ENCODE results near the gene TMPRSS4. TPM values are rescaled to one million over a fixed set of nuclear protein-coding genes. Genes with fewer than 3 reads are reported as not detected.

The TMPRSS4 gene
- total and polyA plus RNA-seq, 2 of the 4 experiments (the other 2 are of a cell fraction) = not detected

GRCh38 chr11:118136801-118137200 lies 59.9 kb downstream of the TMPRSS4 start:
- in situ Hi-C loops (cut with MboI; ENCODE audit: low sequenced_read_pairs) = no loop called here
- CTCF ChIA-PET = no interaction called here
- 46% methylated on average over 5 of the region's 10 CpGs; no CpG with 5 or more reads in 1 of the 2 experiments for WGBS, 2 experiments (ENCODE audit: extremely low coverage in 2 of 2, insufficient read length in 1 of 2)

More at GRCh38 chr11:118136801-118137200, 59.9 kb downstream of the TMPRSS4 start:
- no peaks in the 10 kb centered on the region for H3K9me3 ChIP-seq (ENCODE audit: control insufficient read depth, insufficient read depth, low read length)
- H3K18ac ChIP-seq (ENCODE audit: low read depth, low read length) = no peak overlapping the region
- H2BK20ac ChIP-seq (ENCODE audit: low read depth, low read length) = no peak overlapping the region
- no peak for DNase-seq
- no peak overlapping the region for H2AK5ac ChIP-seq (ENCODE audit: low read depth, low read length)
- no peak overlapping the region for H2BK15ac ChIP-seq (ENCODE audit: low read depth, low read length)
- H3K9ac ChIP-seq (ENCODE audit: low read depth, low read length) = no peak overlapping the region
- H4K5ac ChIP-seq (ENCODE audit: low read depth, low read length) = no peak overlapping the region
- H4K91ac ChIP-seq (ENCODE audit: insufficient read depth, low read depth, low read length) = no peak overlapping the region
- no peaks in the 10 kb centered on the region for H3K79me1 ChIP-seq (ENCODE audit: low read depth in 1 of 2, low read length in 2 of 2)
- no peak for ATAC-seq (ENCODE audit: low read depth)
- no peak overlapping the region for H3K4ac ChIP-seq (ENCODE audit: low read depth, low read length)
- no peaks in the 10 kb centered on the region for H3K9me1 ChIP-seq (ENCODE audit: insufficient read depth, low read length)
- no peaks in the 10 kb centered on the region for H3K36me3 ChIP-seq (ENCODE audit: control insufficient read depth, insufficient read depth, low read length)
- H2BK120ac ChIP-seq (ENCODE audit: low read depth, low read length) = no peak overlapping the region
- H3K4me2 ChIP-seq (ENCODE audit: low read depth, low read length) = no peak overlapping the region
- H3K4me1 ChIP-seq (ENCODE audit: control insufficient read depth, insufficient read depth, low read length) = no peaks in the 10 kb centered on the region
- dilution Hi-C loops (cut with HindIII; ENCODE audit: low sequenced_read_pairs, unreplicated experiment) = no loop called here
- H3K23ac ChIP-seq (ENCODE audit: low read depth, low read length) = no peak overlapping the region
- peak overlapping the region; percentile 21 for H2AFZ ChIP-seq (replicated peaks; ENCODE audit: low read length, poor library complexity)
- H3K4me3 ChIP-seq (ENCODE audit: insufficient read depth, low read depth, low read length) = no peak overlapping the region
- TF ChIP-seq RFX5 (IDR thresholded peaks at IDR 0.05; ENCODE audit: low read depth, low read length) (no peak), CHD1 (IDR thresholded peaks at IDR 0.05; ENCODE audit: low read depth, low read length) (no peak), RCOR1 (IDR thresholded peaks at IDR 0.05; ENCODE audit: insufficient replicate concordance, low read length) (no peak), SMC3 (IDR thresholded peaks at IDR 0.05; ENCODE audit: low read depth, low read length) (no peak), CTCF (conservative IDR thresholded peaks at IDR 0.05; ENCODE audit: low read depth, low read length) (no peak), POLR2A (IDR thresholded peaks at IDR 0.05; ENCODE audit: low read depth, low read length) (no peak), NFE2L2 (IDR thresholded peaks at IDR 0.05; ENCODE audit: low read depth, low read length) (no peak), FOS (IDR thresholded peaks at IDR 0.05; ENCODE audit: low read depth, low read length) (no peak), CEBPB (IDR thresholded peaks at IDR 0.05; ENCODE audit: low read depth, low read length) (no peak), ELK1 (IDR thresholded peaks at IDR 0.05; ENCODE audit: borderline replicate concordance, low read depth, low read length) (no peak), MAFK (IDR thresholded peaks at IDR 0.05; ENCODE audit: low read depth, low read length) (no peak), BHLHE40 (IDR thresholded peaks at IDR 0.05; ENCODE audit: low read depth, low read length) (no peak)
- no peak overlapping the region for H2AK9ac ChIP-seq (replicated peaks; ENCODE audit: low read depth, low read length, poor library complexity)
- intact Hi-C loops (cut with micrococcal nuclease) = no loop called here
- no peak overlapping the region for H4K8ac ChIP-seq (ENCODE audit: low read depth in 2 of 2, low read length in 2 of 2)
- H2BK5ac ChIP-seq (ENCODE audit: low read depth, low read length, poor library complexity, severe bottlenecking) = no peak overlapping the region
- no TSS peak for BruUV-seq (replicated peaks)
- H3K14ac ChIP-seq (replicated peaks; ENCODE audit: low read depth, low read length) = no peak overlapping the region
- no peak overlapping the region for H3K56ac ChIP-seq (ENCODE audit: extremely low read depth, insufficient read depth, low read length)
- no peaks in the 10 kb centered on the region for H4K20me1 ChIP-seq (ENCODE audit: insufficient read depth, low read length)
- peaks cover 13% of the 10 kb centered on the region for H3K27me3 ChIP-seq (ENCODE audit: control insufficient read depth, insufficient read depth, low read length)
- H3K27ac ChIP-seq (ENCODE audit: insufficient read depth, low read length) = no peak overlapping the region
- POLR2A ChIA-PET (ENCODE audit: unreplicated experiment) = no interaction called here

Data from IMR-90 (cell line).